ENCODE measurements around the gene ATF7.

- TF ChIP-seq, protein P1, sequence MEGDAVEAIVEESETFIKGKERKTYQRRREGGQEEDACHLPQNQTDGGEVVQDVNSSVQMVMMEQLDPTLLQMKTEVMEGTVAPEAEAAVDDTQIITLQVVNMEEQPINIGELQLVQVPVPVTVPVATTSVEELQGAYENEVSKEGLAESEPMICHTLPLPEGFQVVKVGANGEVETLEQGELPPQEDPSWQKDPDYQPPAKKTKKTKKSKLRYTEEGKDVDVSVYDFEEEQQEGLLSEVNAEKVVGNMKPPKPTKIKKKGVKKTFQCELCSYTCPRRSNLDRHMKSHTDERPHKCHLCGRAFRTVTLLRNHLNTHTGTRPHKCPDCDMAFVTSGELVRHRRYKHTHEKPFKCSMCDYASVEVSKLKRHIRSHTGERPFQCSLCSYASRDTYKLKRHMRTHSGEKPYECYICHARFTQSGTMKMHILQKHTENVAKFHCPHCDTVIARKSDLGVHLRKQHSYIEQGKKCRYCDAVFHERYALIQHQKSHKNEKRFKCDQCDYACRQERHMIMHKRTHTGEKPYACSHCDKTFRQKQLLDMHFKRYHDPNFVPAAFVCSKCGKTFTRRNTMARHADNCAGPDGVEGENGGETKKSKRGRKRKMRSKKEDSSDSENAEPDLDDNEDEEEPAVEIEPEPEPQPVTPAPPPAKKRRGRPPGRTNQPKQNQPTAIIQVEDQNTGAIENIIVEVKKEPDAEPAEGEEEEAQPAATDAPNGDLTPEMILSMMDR (IDR thresholded peaks at IDR 0.05; ENCODE audit: extremely low read depth in 1 of 2, insufficient read depth in 1 of 2, low read depth in 1 of 2, low read length in 2 of 2), result no peak
- TF ChIP-seq MAX (IDR thresholded peaks at IDR 0.05; ENCODE audit: insufficient read depth, insufficient read length) (no peak), POLR2A (IDR thresholded peaks at IDR 0.05; ENCODE audit: low read depth, low read length) (no peak), GATA2 (IDR thresholded peaks at IDR 0.05; ENCODE audit: insufficient read depth, insufficient read length, low read depth, low read length) (no peak)
These were observed 103.1 kb downstream of the ATF7 start for GRCh38 chr12:53523131-53523530.
